DOHH2 (cell line): ENCODE results near the gene HNRNPM.

Experiments used
- H3F3A ChIP-seq: fragments of 200-600 bp; sonication (generic), shearing (Covaris generic); 2 replicates; pipeline ENCODE4 v1.6.0; 2016; ENCODE audit warnings: antibody characterized with exemption, mild to moderate bottlenecking; ENCODE audit not compliant: control insufficient read depth, insufficient read depth
- H3K27ac ChIP-seq: fragments of 200-600 bp; sonication (generic); 2 replicates; pipeline ENCODE4 v1.5.1; 2014; ENCODE audit warnings: low read depth, mild to moderate bottlenecking, low read length, moderate library complexity
- H3K27me3 ChIP-seq: fragments of 200-600 bp; sonication (generic); 2 replicates; pipeline ENCODE4 v1.6.1; 2014; ENCODE audit warnings: mild to moderate bottlenecking, low read length, mixed read lengths; ENCODE audit not compliant: control insufficient read depth
- H3K36me3 ChIP-seq: fragments of 200-600 bp; sonication (generic); 2 replicates; pipeline ENCODE4 v1.6.1; 2014; ENCODE audit warnings: mild to moderate bottlenecking, low read length, moderate library complexity, mixed read lengths; ENCODE audit not compliant: control insufficient read depth
- H3K4me1 ChIP-seq: fragments of 200-600 bp; sonication (generic); 2 replicates; pipeline ENCODE4 v1.6.1; 2014; ENCODE audit warnings: mild to moderate bottlenecking, low read length, mixed read lengths; ENCODE audit not compliant: control insufficient read depth
- H3K4me2 ChIP-seq: fragments of 200-600 bp; sonication (generic); 2 replicates; pipeline ENCODE4 v1.6.0; 2014; ENCODE audit warnings: mild to moderate bottlenecking, low read length, moderate library complexity
- H3K4me3 ChIP-seq: fragments of 200-600 bp; sonication (generic); 2 replicates; pipeline ENCODE4 v1.5.1; 2014; ENCODE audit warnings: mild to moderate bottlenecking, low read length, mixed read lengths
- H3K79me2 ChIP-seq: fragments of 200-600 bp; sonication (generic); 2 replicates; pipeline ENCODE4 v1.6.1; 2014; ENCODE audit warnings: mild to moderate bottlenecking, low read length, mixed read lengths; ENCODE audit not compliant: control insufficient read depth
- H3K9me2 ChIP-seq: fragments of 200-600 bp; sonication (generic); replicated peaks from 2 replicates; pipeline ENCODE4 v1.6.1; 2014; ENCODE audit warnings: mild to moderate bottlenecking, low read length, mixed read lengths; ENCODE audit not compliant: control insufficient read depth
- H3K9me3 ChIP-seq: fragments of 200-600 bp; sonication (generic); 2 replicates; pipeline ENCODE4 v1.6.1; 2014; ENCODE audit warnings: antibody characterized with exemption, low read length, mixed read lengths; ENCODE audit not compliant: control insufficient read depth, insufficient read depth
- H4K20me1 ChIP-seq: fragments of 200-600 bp; sonication (generic); 2 replicates; pipeline ENCODE4 v1.6.0; 2014; ENCODE audit warnings: low read depth, mild to moderate bottlenecking, antibody characterized with exemption, low read length, moderate library complexity; ENCODE audit not compliant: control insufficient read depth, insufficient read depth
- CTCF ChIP-seq: fragments of 200-600 bp; sonication (generic); IDR thresholded peaks from one replicate; pipeline ENCODE4 v1.5.1; 2014; ENCODE audit warnings: antibody characterized with exemption, mild to moderate bottlenecking, low read depth, low read length; ENCODE audit not compliant: poor library complexity, severe bottlenecking
- EZH2phosphoT487 ChIP-seq: fragments of 200-600 bp; sonication (generic); IDR thresholded peaks from 2 replicates; pipeline ENCODE4 v1.6.1; 2017; ENCODE audit warnings: borderline replicate concordance, mild to moderate bottlenecking, antibody characterized with exemption, low read length, moderate library complexity, mixed read lengths

HNRNPM gene

GRCh38 chr19:8525401-8525684 lies 80.6 kb downstream of the HNRNPM start:
- Histone ChIP-seq H3K27me3 (no peaks in the 10 kb centered on the region), H3K9me2 (no peaks in the 10 kb centered on the region), H3K4me1 (no peaks in the 10 kb centered on the region), H3K4me2 (no peak overlapping the region), H3K4me3 (no peak overlapping the region), H3K36me3 (no peaks in the 10 kb centered on the region), H3K9me3 (no peaks in the 10 kb centered on the region), H4K20me1 (no peaks in the 10 kb centered on the region), H3K27ac (no peak overlapping the region), H3F3A (no peaks in the 10 kb centered on the region), H3K79me2 (no peaks in the 10 kb centered on the region)
- TF ChIP-seq EZH2phosphoT487 (no peak), CTCF (peak; percentile 11)

GRCh38 chr19:8526345-8527091 lies 81.7 kb downstream of the HNRNPM start:
- Histone ChIP-seq H3K79me2 (no peaks in the 10 kb centered on the region), H3K9me2 (no peaks in the 10 kb centered on the region), H3K9me3 (no peaks in the 10 kb centered on the region), H3K27me3 (no peaks in the 10 kb centered on the region), H4K20me1 (no peaks in the 10 kb centered on the region), H3K27ac (no peak overlapping the region), H3K4me2 (no peak overlapping the region), H3K4me1 (no peaks in the 10 kb centered on the region), H3K4me3 (no peak overlapping the region), H3K36me3 (no peaks in the 10 kb centered on the region), H3F3A (no peaks in the 10 kb centered on the region)
- TF ChIP-seq EZH2phosphoT487 (no peak), CTCF (no peak)

GRCh38 chr19:8528500-8528899 lies 83.7 kb downstream of the HNRNPM start:
- Histone ChIP-seq H3K4me2 (no peak overlapping the region), H3K4me3 (no peak overlapping the region), H3K27ac (no peak overlapping the region), H3K79me2 (no peaks in the 10 kb centered on the region), H3K9me3 (no peaks in the 10 kb centered on the region), H3K36me3 (no peaks in the 10 kb centered on the region), H4K20me1 (no peaks in the 10 kb centered on the region), H3K4me1 (no peaks in the 10 kb centered on the region), H3K9me2 (no peaks in the 10 kb centered on the region), H3K27me3 (no peaks in the 10 kb centered on the region), H3F3A (no peaks in the 10 kb centered on the region)
- TF ChIP-seq EZH2phosphoT487 (no peak), CTCF (no peak)
